Nephron progenitor cell (in vitro differentiated cells): ENCODE results near the gene ZPR1.

Experiments used
- DNase-seq: peaks from one replicate; pipeline ENCODE4 v3.0.0; 2021
- H3K27ac Mint-ChIP-seq: 2 replicates; pipeline ENCODE4 v1.8.0; 2021; ENCODE audit warnings: mild to moderate bottlenecking, moderate library complexity, mixed read lengths
- H3K27me3 Mint-ChIP-seq: 2 replicates; pipeline ENCODE4 v1.8.0; 2021; ENCODE audit warnings: mild to moderate bottlenecking, low read depth, mixed read lengths; ENCODE audit not compliant: poor library complexity
- H3K36me3 Mint-ChIP-seq: 2 replicates; pipeline ENCODE4 v1.8.0; 2021; ENCODE audit warnings: low read depth, mixed read lengths
- H3K4me1 Mint-ChIP-seq: 2 replicates; pipeline ENCODE4 v1.8.0; 2021; ENCODE audit warnings: mixed read lengths
- H3K4me3 Mint-ChIP-seq: 2 replicates; pipeline ENCODE4 v1.8.0; 2021; ENCODE audit warnings: mild to moderate bottlenecking, moderate library complexity, mixed read lengths
- H3K9me3 Mint-ChIP-seq: 2 replicates; pipeline ENCODE4 v1.8.0; 2021; ENCODE audit warnings: mild to moderate bottlenecking, moderate library complexity, mixed read lengths
- TF ChIP-seq, protein P1 (sequence below): fragments of 200-600 bp; sonication (generic); IDR thresholded peaks from 2 replicates; pipeline ENCODE4 v1.5.0; 2021; ENCODE audit warnings: antibody characterized with exemption

ZPR1 gene

DNA sequence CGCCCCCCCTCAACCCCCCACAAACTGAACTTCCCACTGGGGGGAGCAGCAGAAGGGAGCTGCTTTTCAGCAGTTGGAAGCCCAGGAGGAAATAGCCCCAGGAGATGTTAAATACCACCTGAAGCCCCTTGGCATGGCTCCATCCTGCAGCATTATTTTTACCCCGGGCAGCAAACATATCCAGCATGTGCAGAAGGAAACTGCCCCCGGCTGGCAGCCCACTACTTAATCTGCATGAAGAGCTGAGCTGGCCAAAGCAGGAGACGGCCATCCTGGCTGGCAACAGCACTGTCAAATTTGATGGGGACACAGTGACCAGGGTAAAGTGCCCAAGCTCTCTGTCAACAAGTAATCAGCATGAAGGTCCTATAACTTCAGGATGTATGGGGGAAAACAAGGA, 47.1 kb downstream of the ZPR1 start:
- peaks cover 2% of the 10 kb centered on the region for H3K27me3 Mint-ChIP-seq
- TF ChIP-seq, protein P1, sequence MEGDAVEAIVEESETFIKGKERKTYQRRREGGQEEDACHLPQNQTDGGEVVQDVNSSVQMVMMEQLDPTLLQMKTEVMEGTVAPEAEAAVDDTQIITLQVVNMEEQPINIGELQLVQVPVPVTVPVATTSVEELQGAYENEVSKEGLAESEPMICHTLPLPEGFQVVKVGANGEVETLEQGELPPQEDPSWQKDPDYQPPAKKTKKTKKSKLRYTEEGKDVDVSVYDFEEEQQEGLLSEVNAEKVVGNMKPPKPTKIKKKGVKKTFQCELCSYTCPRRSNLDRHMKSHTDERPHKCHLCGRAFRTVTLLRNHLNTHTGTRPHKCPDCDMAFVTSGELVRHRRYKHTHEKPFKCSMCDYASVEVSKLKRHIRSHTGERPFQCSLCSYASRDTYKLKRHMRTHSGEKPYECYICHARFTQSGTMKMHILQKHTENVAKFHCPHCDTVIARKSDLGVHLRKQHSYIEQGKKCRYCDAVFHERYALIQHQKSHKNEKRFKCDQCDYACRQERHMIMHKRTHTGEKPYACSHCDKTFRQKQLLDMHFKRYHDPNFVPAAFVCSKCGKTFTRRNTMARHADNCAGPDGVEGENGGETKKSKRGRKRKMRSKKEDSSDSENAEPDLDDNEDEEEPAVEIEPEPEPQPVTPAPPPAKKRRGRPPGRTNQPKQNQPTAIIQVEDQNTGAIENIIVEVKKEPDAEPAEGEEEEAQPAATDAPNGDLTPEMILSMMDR: no peak
- peaks cover 29% of the 10 kb centered on the region for H3K4me1 Mint-ChIP-seq
- H3K4me3 Mint-ChIP-seq: no peak overlapping the region
- no peaks in the 10 kb centered on the region for H3K9me3 Mint-ChIP-seq
- no peak overlapping the region for H3K27ac Mint-ChIP-seq
- no peak for DNase-seq
- H3K36me3 Mint-ChIP-seq: peaks cover 8% of the 10 kb centered on the region

DNA sequence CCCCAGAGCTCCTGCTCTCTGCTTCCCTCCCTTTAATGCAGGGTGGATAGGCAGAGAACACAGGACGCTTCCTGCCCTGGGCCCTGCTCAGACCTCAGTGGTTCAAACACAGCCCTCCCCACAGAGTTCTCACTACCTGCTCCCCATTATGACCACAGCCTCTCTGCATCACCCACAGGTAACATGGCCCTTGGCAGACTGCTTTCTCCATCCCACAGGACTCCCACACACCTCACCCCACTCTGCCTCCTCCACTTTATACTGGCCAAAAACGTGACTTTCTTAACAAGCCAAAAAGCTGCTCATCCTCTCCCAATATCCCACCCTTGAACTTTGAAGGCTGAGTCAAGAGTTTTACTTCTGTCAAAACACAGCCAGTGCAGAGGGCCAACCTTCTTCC, 48.8 kb downstream of the ZPR1 start:
- Mint-ChIP-seq H3K27me3 (peaks cover 2% of the 10 kb centered on the region), H3K27ac (no peak overlapping the region), H3K4me1 (peaks cover 33% of the 10 kb centered on the region), H3K36me3 (no peaks in the 10 kb centered on the region), H3K4me3 (no peak overlapping the region), H3K9me3 (no peaks in the 10 kb centered on the region)
- TF ChIP-seq, protein P1: no peak
- DNase-seq: no peak

DNA sequence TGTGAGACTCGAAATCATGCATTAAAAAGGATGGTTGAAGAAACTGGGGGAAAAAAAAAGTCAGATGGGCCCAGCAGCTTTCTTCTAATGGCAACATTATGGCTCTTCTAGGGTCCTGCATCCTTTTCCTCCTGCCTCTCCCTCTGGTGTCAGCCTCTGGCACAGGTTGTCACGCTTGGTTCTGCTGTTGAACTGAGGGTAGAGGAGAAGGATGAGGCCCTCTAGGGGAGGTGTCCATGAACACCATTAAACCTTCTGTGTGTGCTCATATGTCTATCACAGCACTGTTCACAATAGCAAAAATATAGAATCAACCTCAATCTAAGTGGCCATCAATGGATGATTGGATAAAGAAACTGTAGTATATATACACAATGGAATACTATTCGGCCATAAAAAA, 51.1 kb downstream of the ZPR1 start:
- DNase-seq: no peak
- Mint-ChIP-seq H3K27ac (no peak overlapping the region), H3K4me3 (no peak overlapping the region), H3K27me3 (peaks cover 7% of the 10 kb centered on the region), H3K4me1 (peaks cover 40% of the 10 kb centered on the region), H3K36me3 (no peaks in the 10 kb centered on the region), H3K9me3 (no peaks in the 10 kb centered on the region)
- TF ChIP-seq, protein P1: no peak

GRCh38 chr11:116733969-116734508, 53.8 kb downstream of the ZPR1 start:
- peaks cover 39% of the 10 kb centered on the region for H3K4me1 Mint-ChIP-seq
- H3K36me3 Mint-ChIP-seq: no peaks in the 10 kb centered on the region
- TF ChIP-seq, protein P1: no peak
- no peak overlapping the region for H3K4me3 Mint-ChIP-seq
- no peak overlapping the region for H3K27ac Mint-ChIP-seq
- peaks cover 12% of the 10 kb centered on the region for H3K27me3 Mint-ChIP-seq
- H3K9me3 Mint-ChIP-seq: no peaks in the 10 kb centered on the region
- DNase-seq: no peak

DNA sequence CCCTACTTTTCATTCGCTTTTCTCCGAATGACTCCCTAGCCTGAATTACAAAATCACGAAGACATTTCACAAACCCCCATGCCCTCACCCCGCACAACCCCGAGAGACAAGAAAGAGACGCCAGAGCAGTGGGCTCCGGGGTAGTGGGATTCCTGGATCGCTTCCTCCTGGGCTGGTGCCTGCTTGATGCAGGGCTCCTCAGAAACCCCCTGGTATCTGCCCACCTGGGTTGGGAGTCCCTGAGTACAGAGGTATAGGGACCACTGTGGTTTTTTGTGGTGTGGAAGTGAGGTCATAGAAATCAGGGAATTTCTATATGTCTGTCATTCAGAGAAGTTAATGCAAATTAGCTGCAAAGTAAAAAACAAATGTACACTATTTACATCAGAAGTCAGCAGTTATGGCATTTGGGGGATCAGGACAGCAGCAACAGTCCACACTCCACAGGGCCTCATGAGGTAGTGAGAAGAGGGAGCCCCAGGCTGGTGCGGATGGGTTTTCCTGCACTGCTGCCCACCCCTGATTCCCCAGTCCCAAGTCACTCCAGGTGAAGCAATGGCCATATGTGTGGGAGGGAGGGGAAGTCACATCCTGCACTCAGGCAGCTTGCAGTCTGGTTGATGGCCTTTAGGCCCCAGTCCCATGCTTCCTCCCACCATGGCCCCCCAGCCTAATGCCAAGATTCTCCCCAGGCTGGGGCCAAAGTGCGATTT, 54.6 kb downstream of the ZPR1 start:
- Mint-ChIP-seq H3K4me3 (no peak overlapping the region), H3K36me3 (no peaks in the 10 kb centered on the region), H3K27me3 (peaks cover 18% of the 10 kb centered on the region), H3K27ac (no peak overlapping the region), H3K9me3 (no peaks in the 10 kb centered on the region), H3K4me1 (peaks cover 43% of the 10 kb centered on the region)
- TF ChIP-seq, protein P1: no peak
- no peak for DNase-seq
